Naive thymus-derived CD8-positive, alpha-beta T cell (primary cell): ENCODE data around the gene ZBTB7C. TPM values are rescaled to one million over a fixed set of nuclear protein-coding genes. Genes with fewer than 3 reads are reported as not detected.
A peak's percentile ranks its signal among the peaks of the same experiment; 100 is the strongest.

ENCODE experiments used
- ATAC-seq, 2 donors: fragments of 150-1000 bp; cut with Tn5 transposase in 1 of 2; sonication (Bioruptor Pico), chemical (Tn5 transposase) in 1 of 2; 1 replicate in 1 of 2; 2 replicates in 1 of 2; pipeline ENCODE4 v1.10.0; 2021; ENCODE audit warnings: mild to moderate bottlenecking in 2 of 2, moderate library complexity in 2 of 2
- POLR2A ChIA-PET: fragments of 350-600 bp; sonication (Branson Sonifier 250); formaldehyde crosslinking; loops from one replicate; lab custom pipeline; 2021; ENCODE audit warnings: antibody characterized with exemption; lab: Charles Lee
- DNase-seq, 10 donors: peaks; one replicate each; pipeline versions ENCODE4 v3.0.0 to v3.0.0-alpha.2; 2020 to 2022
- H3K27ac Mint-ChIP-seq, 10 donors: one replicate each; pipeline ENCODE4 v1.8.0; 2020 to 2022; ENCODE audit warnings: mild to moderate bottlenecking in 10 of 10, mixed read lengths in 10 of 10, moderate library complexity in 4 of 10, inconsistent platforms in 1 of 10
- H3K27me3 Mint-ChIP-seq, 5 donors: one replicate each; pipeline ENCODE4 v1.8.0; 2021 to 2022; ENCODE audit warnings: mixed read lengths in 5 of 5
- H3K36me3 Mint-ChIP-seq, 3 donors: one replicate each; pipeline ENCODE4 v1.8.0; 2020 to 2022; ENCODE audit warnings: mixed read lengths in 3 of 3, mild to moderate bottlenecking in 2 of 3, inconsistent platforms in 1 of 3
- H3K4me1 Mint-ChIP-seq, 4 donors: one replicate each; pipeline ENCODE4 v1.8.0; 2021 to 2022; ENCODE audit warnings: mixed read lengths in 4 of 4
- H3K4me3 Mint-ChIP-seq, 10 donors: one replicate each; pipeline ENCODE4 v1.8.0; 2020 to 2022; ENCODE audit warnings: mild to moderate bottlenecking in 10 of 10, mixed read lengths in 10 of 10, moderate library complexity in 6 of 10, inconsistent platforms in 1 of 10
- H3K9me3 Mint-ChIP-seq, 9 donors: one replicate each; pipeline ENCODE4 v1.8.0; 2020 to 2022; ENCODE audit warnings: mixed read lengths in 9 of 9, mild to moderate bottlenecking in 3 of 9, inconsistent platforms in 1 of 9, moderate library complexity in 1 of 9
- polyA plus RNA-seq, 3 donors: library from polyadenylated mRNA; unstranded; fragments of 300-500 nt; fragmentation: Illumina TruSeq; gene quantifications; one replicate each; pipeline ENCODE4 v1.2.3, GENCODE V29; 2021
- total RNA-seq, 8 experiments: library from RNA in 2 of 8; stranded (reverse) in 2 of 8; gene quantifications; one replicate each; pipeline ENCODE4 v1.2.3 and lab custom pipeline; 2021 to 2026

The ZBTB7C gene
- total and polyA plus RNA-seq, 5 experiments from 2014 or later, result not detected

GRCh38 chr18:48079885-48080284, 329.3 kb downstream of the ZBTB7C start:
- no peak overlapping the region for H3K27ac Mint-ChIP-seq
- POLR2A ChIA-PET, result no interaction called here

GRCh38 chr18:48078448-48078847, 330.7 kb downstream of the ZBTB7C start:
- POLR2A ChIA-PET, result no interaction called here
- Mint-ChIP-seq H3K27me3 (peaks cover 0 to 9% (median 1%) of the 10 kb centered on the region in 5 donors), H3K36me3 (no peaks in the 10 kb centered on the region), H3K9me3 (no peaks in the 10 kb centered on the region), H3K27ac (peak overlapping the region in 1 of 10 donors; percentile 7), H3K4me3 (no peak overlapping the region), H3K4me1 (peaks cover 0 to 2% (median 0%) of the 10 kb centered on the region in 4 donors)
- DNase-seq, result no peak
- no peak for ATAC-seq

More at GRCh38 chr18:48079885-48080284, 329.3 kb downstream of the ZBTB7C start:
- H3K36me3 Mint-ChIP-seq, result no peaks in the 10 kb centered on the region
- H3K4me1 Mint-ChIP-seq, result peaks cover 0 to 2% (median 0%) of the 10 kb centered on the region in 4 donors
- H3K27me3 Mint-ChIP-seq, result peaks cover 0 to 2% (median 0%) of the 10 kb centered on the region in 5 donors
- ATAC-seq (no peak), DNase-seq (no peak)
- no peak overlapping the region for H3K4me3 Mint-ChIP-seq
- no peaks in the 10 kb centered on the region for H3K9me3 Mint-ChIP-seq

GRCh38 chr18:48077291-48077690, 331.9 kb downstream of the ZBTB7C start:
- Mint-ChIP-seq H3K27ac (peak overlapping the region in 1 of 10 donors; percentile 48), H3K9me3 (no peaks in the 10 kb centered on the region), H3K36me3 (no peaks in the 10 kb centered on the region), H3K27me3 (peaks cover 0 to 9% (median 2%) of the 10 kb centered on the region in 5 donors), H3K4me3 (no peak overlapping the region), H3K4me1 (peaks cover 0 to 2% (median 0%) of the 10 kb centered on the region in 4 donors)
- ATAC-seq (no peak), DNase-seq (no peak)
- POLR2A ChIA-PET, result no interaction called here

GRCh38 chr18:48076461-48076860, 332.7 kb downstream of the ZBTB7C start:
- POLR2A ChIA-PET, result no interaction called here
- ATAC-seq, result no peak
- DNase-seq, result no peak
- Mint-ChIP-seq H3K4me3 (no peak overlapping the region), H3K4me1 (peaks cover 0 to 2% (median 0%) of the 10 kb centered on the region in 4 donors), H3K9me3 (no peaks in the 10 kb centered on the region), H3K27me3 (peaks cover 0 to 9% (median 5%) of the 10 kb centered on the region in 5 donors), H3K27ac (no peak overlapping the region), H3K36me3 (no peaks in the 10 kb centered on the region)

- ATAC-seq (no peak), DNase-seq (no peak)
- peaks cover 0 to under 1% (median 0%) of the 10 kb centered on the region in 4 donors for H3K4me1 Mint-ChIP-seq
- H3K9me3 Mint-ChIP-seq, result no peaks in the 10 kb centered on the region
- H3K27ac Mint-ChIP-seq, result no peak overlapping the region
- no peak overlapping the region for H3K4me3 Mint-ChIP-seq
- H3K36me3 Mint-ChIP-seq, result no peaks in the 10 kb centered on the region
- peaks cover 0 to 11% (median 5%) of the 10 kb centered on the region in 5 donors for H3K27me3 Mint-ChIP-seq
- POLR2A ChIA-PET, result no interaction called here
These were observed 333.5 kb downstream of the ZBTB7C start for GRCh38 chr18:48075707-48076093.

GRCh38 chr18:48074929-48075706, 334.1 kb downstream of the ZBTB7C start:
- H3K27ac Mint-ChIP-seq, result no peak overlapping the region
- no peaks in the 10 kb centered on the region for H3K9me3 Mint-ChIP-seq
- POLR2A ChIA-PET, result no interaction called here
- no peaks in the 10 kb centered on the region for H3K4me1 Mint-ChIP-seq
- ATAC-seq (no peak), DNase-seq (no peak)
- no peak overlapping the region for H3K4me3 Mint-ChIP-seq
- no peaks in the 10 kb centered on the region for H3K36me3 Mint-ChIP-seq
- H3K27me3 Mint-ChIP-seq, result peaks cover 0 to 12% (median 5%) of the 10 kb centered on the region in 5 donors

GRCh38 chr18:48073211-48073930, 335.8 kb downstream of the ZBTB7C start:
- ATAC-seq, result no peak
- Mint-ChIP-seq H3K27me3 (peaks cover 0 to 17% (median 5%) of the 10 kb centered on the region in 5 donors), H3K36me3 (no peaks in the 10 kb centered on the region), H3K4me3 (no peak overlapping the region), H3K4me1 (no peaks in the 10 kb centered on the region), H3K27ac (no peak overlapping the region), H3K9me3 (no peaks in the 10 kb centered on the region)
- DNase-seq, result no peak
- POLR2A ChIA-PET, result no interaction called here

- no peak for DNase-seq
- H3K9me3 Mint-ChIP-seq, result no peaks in the 10 kb centered on the region
- H3K36me3 Mint-ChIP-seq, result no peaks in the 10 kb centered on the region
- no peak for ATAC-seq
- no peaks in the 10 kb centered on the region for H3K4me1 Mint-ChIP-seq
- POLR2A ChIA-PET, result no interaction called here
- no peak overlapping the region for H3K4me3 Mint-ChIP-seq
- no peak overlapping the region for H3K27ac Mint-ChIP-seq
- H3K27me3 Mint-ChIP-seq, result peaks cover 0 to 17% (median 5%) of the 10 kb centered on the region in 5 donors
These were observed 336.6 kb downstream of the ZBTB7C start for GRCh38 chr18:48072428-48073204.

GRCh38 chr18:48068916-48069445, 340.2 kb downstream of the ZBTB7C start:
- no peak for ATAC-seq
- Mint-ChIP-seq H3K36me3 (no peaks in the 10 kb centered on the region), H3K27ac (no peak overlapping the region), H3K9me3 (no peaks in the 10 kb centered on the region), H3K4me3 (no peak overlapping the region), H3K4me1 (no peaks in the 10 kb centered on the region), H3K27me3 (peaks cover 0 to 13% (median 5%) of the 10 kb centered on the region in 5 donors)
- POLR2A ChIA-PET, result no interaction called here
- DNase-seq, result no peak

- no peaks in the 10 kb centered on the region for H3K4me1 Mint-ChIP-seq
- peak overlapping the region in 1 of 10 donors; percentile 13 for H3K27ac Mint-ChIP-seq
- ATAC-seq (no peak), DNase-seq (no peak)
- H3K9me3 Mint-ChIP-seq, result no peaks in the 10 kb centered on the region
- H3K36me3 Mint-ChIP-seq, result no peaks in the 10 kb centered on the region
- peaks cover 1 to 11% (median 3%) of the 10 kb centered on the region in 5 donors for H3K27me3 Mint-ChIP-seq
- no peak overlapping the region for H3K4me3 Mint-ChIP-seq
- POLR2A ChIA-PET, result no interaction called here
These were observed 342.9 kb downstream of the ZBTB7C start for GRCh38 chr18:48066225-48066652.

- Mint-ChIP-seq H3K4me3 (no peak overlapping the region), H3K27ac (no peak overlapping the region), H3K4me1 (no peaks in the 10 kb centered on the region), H3K27me3 (peaks cover 3 to 14% (median 9%) of the 10 kb centered on the region in 5 donors), H3K9me3 (no peaks in the 10 kb centered on the region), H3K36me3 (no peaks in the 10 kb centered on the region)
- DNase-seq (no peak), ATAC-seq (no peak)
- POLR2A ChIA-PET, result no interaction called here
These were observed 343.6 kb downstream of the ZBTB7C start for GRCh38 chr18:48065601-48065995.

- H3K4me1 Mint-ChIP-seq, result no peaks in the 10 kb centered on the region
- H3K36me3 Mint-ChIP-seq, result no peaks in the 10 kb centered on the region
- no peak overlapping the region for H3K27ac Mint-ChIP-seq
- H3K4me3 Mint-ChIP-seq, result no peak overlapping the region
- H3K27me3 Mint-ChIP-seq, result peaks cover 5 to 19% (median 13%) of the 10 kb centered on the region in 5 donors
- ATAC-seq, result no peak
- no peak for DNase-seq
- POLR2A ChIA-PET, result no interaction called here
- H3K9me3 Mint-ChIP-seq, result no peaks in the 10 kb centered on the region
These were observed 344.1 kb downstream of the ZBTB7C start for GRCh38 chr18:48064978-48065600.
